GM18858 (cell line): ENCODE measurements around the gene ALG12.

Experiments used
- ATAC-seq: cut with Tn5 transposase; IDR thresholded peaks from one replicate; pipeline ENCODE4 v1.9.1; 2021; ENCODE audit not compliant: unreplicated experiment

Gene ALG12

DNA sequence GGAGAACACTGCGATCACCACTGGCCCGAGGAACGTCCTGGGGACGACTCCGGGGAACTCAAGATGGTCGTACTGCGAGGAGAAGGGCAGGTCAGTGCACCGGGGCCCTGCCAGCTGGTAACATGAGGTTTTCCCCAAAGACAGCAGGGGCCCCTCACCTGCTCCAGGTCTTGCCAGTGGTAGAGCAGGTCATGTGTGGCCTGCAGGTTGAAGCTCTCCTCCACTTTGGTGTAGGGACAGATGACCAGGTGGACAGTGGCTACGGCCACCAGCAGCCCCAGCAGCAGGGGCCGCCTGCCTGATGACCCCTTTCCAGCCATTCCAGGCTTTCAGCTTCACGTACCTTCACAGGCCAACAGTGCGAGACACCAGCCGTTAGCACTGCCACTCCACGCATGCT, 4.8 kb downstream of the ALG12 start:
- ATAC-seq, result no peak

DNA sequence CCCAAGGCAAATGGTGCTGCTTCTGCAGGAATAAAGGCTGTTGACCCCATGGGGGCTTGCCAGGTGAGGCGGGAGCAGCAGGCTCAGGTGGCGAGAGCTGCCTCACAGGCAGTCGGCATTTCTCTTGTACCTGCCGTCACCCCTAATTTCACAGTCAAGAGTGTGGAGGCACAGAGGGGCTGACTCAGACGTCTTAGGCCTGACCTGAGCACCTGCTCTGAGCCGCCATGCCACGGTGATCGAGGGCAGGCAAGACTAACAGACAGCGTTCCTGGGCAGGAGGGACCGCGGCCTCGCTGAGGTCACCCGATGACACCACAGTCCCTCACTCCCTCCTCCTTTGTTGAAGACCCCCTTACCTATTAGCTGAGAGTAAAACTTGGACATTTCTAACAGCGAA, 5.2 kb downstream of the ALG12 start:
- ATAC-seq, result no peak

DNA sequence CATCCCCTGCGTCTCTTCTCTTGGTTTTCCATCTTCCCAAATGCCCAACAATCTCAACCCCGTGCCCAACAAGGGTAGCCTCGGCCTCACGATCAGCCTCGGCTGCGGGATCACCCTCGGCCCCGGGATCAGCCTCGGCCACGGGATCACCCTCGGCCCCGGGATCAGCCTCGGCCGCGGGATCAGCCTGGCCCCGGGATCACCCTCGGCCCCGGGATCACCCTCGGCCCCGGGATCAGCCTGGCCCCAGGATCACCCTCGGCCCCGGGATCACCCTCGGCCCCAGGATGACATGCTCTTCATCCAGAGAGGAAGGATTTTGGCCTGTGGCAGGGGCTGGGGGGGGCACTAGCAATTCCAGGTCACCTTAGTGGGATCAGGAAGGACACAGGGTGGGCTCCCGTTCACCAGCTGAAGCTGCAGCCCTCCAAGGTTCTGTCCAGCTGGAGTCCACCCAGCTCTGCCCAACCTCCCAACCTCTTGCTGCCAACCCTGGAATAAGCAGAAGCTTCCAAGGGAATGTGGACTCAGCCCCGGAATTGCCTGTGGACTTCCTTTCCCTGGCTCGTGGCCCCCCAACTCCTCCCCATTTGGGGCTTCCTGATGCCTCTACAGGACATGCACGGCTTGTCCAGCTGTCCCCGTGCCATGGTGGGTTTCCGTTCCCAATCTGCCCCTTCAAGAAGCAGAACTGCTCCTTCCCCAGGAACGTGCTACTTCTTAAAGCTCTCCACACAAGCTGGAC, 6.2 kb downstream of the ALG12 start:
- ATAC-seq, result no peak

DNA sequence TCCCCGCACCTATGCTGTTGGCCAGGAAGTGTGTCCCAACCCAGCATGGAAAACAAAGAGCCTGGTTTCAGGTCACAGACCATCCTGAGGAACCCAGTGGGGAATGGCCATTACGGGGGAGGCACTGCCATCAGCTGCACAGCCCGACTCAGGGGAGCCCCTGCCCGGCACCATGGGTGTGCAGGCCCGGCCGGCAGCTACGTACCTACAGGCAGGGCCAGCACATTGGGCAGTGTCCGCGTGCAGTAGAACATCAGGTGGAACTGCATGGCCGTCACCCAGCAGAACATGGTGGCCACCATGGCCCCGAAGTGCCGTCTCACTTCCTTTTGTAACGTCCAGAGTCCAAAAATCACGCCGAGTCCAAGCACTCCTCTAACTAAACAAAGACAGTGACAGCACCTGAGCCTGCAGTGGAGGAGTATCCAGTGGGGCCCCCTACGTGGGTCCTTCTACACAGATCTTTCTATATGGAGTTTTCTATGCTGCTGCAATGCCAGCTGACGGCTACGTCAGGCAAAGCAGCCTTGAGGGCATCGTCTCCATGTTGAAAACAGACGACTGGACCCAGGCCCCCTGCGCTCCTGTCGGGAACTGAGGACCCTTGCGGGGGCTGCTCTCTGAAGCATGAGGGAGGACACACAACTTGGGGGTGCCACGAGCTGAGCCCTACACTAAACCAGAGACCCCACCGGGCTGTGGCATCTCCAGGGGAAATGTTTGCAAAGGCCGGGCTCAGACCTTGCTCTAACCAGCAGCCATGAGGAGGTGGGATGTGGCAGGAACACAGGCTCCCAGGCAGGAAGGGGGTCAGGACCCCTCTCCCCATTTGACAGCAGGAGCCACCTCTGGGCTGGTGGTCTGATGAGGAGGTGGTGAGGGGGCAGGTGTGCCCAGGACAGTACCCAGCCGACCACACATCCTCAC, 7.7 kb downstream of the ALG12 start:
- no peak for ATAC-seq

DNA sequence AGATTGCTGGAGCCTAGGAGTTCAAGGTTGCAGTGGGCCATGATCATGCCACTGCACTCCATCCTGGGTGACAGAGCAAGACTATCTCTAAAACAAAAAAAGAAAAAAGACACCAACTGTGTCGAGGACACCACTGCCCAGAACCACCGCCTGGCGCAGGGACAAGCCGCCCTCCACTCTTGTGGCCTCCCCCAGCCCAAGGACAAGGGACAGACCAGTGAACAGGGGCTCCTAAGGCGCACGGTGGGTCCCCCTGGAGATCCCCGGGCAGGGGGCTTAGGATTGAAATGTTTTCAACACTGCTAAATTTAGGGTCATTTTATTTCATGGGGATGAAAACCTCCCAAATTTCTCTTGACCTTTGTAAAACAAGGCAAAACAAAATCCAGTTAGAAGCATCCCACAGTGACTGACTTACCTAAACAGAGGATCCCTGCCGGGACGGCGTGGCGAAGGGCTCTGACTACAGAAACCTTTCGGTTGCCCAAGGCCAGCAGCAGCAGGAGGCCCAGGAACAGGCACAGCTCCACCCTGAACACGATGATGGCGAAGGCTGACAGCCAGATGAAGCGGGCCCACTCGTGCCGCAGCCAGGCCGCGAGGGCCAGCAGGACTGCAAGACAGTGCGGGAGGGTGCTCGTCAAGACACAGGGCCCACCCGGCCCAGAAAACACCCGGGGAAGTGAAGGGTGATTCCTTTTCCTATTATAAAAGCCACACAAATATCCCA, 8.6 kb downstream of the ALG12 start:
- no peak for ATAC-seq

DNA sequence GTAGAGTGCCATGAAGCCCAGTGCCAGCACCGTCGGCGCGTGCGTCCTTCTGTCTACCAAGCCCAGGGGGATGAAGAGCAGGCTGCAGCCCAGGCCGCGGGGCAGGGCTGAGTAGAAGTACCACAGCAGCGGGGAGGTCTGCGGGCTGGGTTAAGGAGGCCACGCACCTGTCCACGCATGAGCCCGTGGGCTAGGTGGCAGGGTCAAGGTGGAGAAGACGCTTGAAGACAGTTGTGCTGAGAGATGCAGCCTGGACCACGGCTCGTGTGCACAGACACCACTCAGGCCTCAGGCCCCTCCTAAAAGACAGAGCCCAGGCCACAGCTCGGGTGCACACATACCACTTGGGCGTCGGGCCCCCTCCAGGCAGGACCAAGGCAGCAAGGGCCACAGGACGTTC, 10.4 kb downstream of the ALG12 start:
- no peak for ATAC-seq

DNA sequence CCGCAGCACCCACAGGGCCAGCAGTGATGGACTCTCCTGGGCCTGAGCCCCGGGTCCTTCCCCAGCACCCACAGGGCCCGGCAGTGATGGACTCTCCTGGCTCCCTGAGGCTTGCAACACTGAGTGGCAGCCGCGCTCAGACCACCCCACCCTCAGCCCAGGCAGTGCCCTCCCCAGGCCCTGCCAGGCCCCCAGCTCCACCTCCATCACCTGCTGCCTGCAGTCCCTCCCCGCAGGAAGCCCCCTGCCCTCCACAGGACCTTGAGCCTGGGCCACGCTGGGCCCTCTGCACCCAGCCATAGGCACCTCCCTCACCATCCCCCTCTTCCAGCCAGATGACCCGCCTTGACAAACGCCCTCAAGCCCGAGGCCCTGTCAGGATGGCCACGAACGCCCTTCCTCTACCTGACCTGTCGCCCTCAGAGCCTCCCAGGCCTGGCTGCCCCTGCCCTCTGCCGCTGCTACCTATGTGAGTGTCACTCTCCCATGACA, 11.4 kb downstream of the ALG12 start:
- no peak for ATAC-seq

DNA sequence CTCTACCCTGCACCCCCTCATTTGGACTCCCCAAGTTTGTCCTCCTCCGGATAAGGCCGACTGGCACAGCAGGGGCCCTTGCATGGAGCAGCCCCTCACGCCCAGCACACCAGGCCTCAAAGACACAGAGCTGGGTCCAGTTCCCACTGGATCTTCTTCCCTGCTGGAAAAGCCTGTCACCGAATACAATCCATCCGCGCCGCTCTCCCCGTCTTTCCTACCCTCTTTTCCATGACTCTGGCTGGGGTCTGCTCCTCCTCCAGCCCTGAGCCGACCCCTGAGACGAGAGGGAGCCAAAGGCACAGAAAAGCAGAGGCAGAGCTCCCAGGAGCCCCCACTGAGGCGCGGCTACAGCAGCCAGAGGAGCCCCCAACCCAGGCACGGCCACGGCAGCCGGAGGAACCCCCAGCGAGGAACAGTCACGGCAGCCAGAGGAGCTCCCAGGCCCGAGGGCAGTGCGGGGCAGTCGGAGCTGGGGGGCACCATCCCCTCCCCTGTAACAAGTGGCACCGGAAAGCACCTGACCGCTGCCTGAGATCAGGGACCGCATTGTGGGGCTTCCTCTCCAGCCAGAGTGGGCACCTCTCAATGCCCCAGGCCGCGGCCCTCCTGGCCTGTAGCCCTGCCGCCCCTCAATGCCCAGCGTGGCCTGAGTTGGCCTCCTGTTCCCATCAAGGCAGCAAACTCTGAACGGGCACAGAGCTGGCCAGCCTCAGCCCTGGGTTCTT, 12.0 kb downstream of the ALG12 start:
- no peak for ATAC-seq

DNA sequence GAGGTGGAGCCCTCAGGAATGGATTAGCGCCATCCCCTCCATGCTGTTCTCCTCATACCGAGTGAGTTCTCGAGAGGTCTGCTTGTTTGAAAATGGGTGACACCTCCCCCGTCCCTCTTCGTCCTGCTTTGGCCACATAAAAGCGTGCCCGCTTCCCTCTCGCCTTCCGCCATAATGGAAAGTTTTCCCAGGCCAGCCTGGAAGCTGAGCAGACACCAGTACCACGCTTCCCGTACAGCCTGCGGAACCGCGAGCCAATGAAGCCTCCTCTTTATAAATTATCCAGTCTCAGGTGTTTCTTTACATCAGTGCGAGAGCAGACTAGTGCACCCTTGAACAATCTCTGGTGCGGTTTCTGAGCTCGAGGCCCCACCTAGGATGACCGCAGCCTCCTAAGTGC, 12.8 kb downstream of the ALG12 start:
- no peak for ATAC-seq

DNA sequence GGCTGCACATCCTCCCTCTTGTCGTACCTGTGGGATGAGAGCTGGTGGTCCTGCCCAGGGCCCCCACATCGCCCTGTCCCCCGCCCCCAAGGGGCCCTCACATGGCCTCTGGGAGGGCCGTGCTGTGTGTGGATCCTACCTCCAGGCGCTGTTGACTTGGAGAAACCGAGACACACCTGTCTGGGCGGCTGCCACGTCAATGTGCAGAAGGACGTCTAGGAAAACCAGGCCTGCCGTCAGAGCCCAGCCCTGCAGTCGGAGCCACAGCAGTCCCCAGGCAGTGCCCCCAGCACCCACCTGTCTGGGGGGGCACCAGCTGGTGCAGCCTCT, 14.2 kb downstream of the ALG12 start:
- no peak for ATAC-seq

DNA sequence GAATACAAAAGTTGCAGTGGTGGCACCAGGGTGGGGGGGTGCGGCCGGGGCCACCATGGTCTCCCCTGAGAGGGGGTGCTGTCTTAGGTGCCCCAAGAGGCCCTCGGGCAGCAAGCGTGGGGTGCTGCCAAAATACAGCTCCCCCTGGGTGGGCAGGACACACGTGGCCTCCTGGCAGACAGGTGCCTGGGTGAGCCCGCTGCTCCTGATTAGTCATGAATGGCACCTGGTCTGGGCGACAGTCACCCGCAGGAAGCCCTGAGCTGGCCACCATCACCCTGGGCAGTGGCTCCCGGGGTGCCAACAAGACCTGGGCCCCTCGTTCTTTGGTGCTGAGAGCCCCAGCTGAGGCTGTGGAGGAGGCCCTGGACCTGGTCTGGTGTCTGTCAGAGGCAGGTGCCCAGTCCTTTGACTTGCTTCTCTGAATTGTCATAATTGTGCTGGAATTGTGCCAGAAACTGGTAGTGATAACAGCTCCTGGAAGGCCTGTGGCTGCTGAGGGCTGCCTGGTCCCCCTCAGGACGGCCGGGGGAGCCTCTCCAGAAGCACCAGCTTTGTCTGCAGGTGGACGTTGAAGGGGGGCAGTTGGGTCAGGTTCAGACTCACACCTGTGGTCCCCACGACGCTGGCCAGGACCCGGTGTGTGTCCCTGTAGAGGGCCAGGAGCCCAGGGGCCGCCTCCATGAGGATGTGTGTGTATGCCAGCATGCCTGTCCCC, 14.8 kb downstream of the ALG12 start:
- ATAC-seq, result no peak

DNA sequence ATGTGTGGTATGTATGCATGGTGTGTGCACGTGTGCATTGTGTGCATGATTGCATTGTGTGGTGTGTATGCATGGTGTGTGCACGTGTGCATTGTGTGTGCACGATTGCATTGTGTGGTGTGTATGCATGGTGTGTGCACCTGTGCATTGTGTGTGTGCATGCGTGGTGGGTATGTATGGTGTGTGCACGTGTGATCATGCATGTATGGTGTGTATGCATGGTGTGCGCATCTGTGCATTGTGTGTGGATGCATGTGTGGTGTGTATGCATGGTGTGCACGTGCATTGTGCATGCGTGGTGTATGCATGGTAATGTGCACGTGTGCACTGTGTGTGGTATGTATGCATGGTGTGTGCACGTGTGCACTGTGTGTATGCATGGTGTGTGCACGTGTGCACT, 16.8 kb downstream of the ALG12 start:
- no peak for ATAC-seq

DNA sequence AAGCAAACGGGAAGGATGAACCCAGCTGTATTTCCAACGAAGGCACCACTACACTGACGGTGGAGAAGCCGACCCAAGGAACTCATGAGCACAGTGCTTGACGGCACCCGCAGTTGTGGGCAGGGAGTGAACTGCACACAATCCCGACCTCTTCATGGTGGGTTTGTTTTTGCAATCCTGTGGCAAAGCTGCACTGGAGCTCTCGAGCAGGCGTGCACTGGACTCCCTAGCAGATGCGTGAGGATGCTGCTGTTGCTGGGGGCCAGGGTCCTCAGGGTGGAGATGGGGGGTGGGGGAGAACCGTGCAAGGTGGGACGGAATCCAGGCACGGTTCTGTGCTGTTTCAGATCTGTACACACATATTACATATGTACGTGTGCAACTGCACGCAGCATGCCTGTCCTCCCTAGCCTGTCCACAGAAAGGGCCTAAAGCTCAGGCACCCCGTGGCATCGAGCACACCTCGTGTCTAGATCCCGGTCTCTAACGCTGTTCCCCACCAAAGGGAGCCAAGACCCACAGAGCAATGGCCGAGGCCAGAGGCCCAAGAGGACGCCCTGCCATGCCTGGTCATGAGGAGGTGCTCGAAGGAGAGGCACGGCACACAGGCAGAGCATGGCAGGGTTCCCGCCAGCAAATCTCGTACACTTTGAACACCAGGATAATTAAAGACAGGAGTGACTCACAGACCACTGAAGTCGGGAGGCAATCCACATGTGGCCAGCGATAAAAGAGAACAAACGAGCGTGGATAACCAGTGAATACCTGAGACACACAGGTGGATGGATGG, 17.6 kb downstream of the ALG12 start:
- ATAC-seq, result no peak

DNA sequence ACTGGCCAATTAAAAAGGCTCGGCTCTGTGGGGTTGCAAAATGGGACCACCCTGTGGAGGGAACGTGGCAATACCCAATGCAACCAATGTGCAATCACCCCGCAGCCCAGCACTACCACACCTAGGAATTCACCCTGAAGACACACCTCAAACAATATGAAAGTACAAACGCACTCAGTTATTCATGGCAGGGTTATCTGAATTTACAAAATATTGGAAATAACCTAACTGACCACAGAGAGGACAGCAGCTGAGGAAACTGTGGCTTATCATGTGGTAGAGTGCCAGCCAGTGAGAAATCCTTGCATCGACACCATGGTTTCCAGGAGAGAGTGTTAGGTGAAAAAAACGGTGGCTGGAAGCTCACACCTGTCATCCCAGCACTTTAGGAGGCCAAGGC, 18.7 kb downstream of the ALG12 start:
- no peak for ATAC-seq

DNA sequence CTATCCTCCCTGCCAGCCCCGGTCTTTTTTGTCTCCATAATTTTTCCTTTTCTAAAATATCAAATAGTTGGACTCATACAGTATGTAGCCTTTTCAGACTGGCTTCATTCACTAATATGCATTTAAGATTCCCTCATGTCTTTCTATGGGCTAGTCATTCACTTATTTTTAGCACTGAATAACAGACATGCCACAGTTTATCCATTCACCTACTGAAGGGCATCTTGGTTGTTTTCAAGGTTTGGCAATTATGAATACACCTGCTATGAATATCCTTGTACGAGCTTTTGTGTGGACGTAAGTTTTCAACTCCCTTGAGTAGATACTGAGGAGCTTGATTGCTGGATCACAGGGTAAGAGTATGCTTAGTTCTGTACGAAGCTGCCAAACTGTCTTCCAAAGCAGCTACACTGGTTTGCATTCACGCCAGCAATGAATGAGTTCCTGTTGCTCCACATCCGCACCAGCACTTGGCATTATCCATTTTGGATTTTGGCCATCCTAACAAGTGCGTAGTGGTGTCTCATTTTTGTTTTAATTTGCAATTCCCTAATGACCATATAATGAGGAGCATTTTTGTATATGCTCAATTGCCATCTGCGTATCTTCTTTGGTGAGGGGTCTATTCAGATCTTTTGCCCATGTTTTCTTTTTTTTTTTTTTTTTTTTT, 21.1 kb downstream of the ALG12 start:
- no peak for ATAC-seq

DNA sequence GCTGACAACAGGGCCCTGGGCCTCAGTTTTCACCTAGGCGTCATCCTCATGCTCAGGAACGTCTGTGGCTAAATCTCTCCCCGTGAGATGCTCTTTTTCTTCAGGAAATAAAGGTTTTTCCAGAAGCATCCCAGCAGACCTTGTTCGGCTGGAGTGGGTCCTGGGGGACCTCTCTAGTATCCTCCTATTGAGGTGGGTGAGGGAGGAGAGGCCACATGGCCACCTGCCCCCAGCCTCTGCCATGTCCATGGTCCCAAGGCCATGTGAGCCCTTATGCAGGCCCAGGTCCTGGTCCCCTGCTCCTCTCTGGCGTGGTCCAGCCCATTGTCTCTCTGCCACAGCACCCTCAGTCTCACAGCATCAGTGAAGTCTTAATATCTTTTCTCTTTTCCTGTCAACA, 22.0 kb downstream of the ALG12 start:
- ATAC-seq, result no peak

DNA sequence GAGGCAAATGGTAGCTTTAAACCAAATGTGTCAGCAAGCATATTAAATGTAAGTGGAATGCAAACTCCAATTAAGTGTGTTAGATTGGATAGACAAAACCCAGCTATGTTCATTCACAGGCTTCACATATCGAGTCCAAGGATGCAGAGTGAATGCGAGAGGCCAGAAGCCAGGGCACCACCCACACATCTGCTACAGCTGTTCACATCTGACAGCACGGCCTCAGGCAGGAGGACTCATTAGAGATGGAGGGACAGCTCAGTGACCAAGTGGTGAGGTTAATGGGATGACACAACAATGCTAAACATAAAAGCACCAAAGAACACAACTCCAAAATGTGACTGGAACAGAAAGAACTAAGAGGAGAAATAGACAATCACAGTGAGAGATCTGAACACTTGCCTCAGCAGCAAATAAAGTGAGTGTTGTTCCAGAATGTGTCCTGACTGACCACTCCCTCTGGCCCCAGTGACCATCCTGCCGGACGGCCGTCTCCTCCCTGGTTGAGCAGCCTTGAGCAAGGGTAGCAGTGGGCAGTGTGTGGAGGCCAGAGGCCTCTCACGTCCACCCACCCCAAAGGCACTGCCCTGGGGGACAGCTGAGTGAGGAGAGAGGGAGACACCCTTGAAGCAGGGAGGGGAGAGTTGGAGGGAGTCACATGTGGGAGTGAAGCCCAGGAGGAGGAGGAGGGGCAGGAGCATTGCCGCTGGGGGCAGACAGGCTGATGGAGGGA, 23.8 kb downstream of the ALG12 start:
- ATAC-seq, result no peak

DNA sequence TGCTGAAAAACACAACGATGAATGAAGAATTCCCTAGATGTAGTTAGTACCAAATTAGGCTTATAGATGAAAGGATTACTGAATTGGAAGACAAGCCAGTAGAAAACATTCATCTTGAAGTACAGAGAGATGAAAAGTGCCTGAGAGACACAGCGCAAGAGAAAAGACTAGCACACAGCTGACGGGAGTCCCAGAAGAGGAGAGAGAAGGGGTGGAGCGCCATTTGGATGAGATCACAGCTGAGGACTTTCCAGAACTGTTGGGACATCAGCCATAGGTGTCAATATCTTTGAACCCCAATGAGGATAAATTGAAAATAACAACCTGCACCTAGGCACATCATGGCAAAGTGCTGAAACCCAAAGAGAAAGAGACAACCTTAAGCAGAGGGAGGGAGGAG, 25.2 kb downstream of the ALG12 start:
- no peak for ATAC-seq
